ENCODE measurements around the gene DNM3.

The DNM3 gene

DNA sequence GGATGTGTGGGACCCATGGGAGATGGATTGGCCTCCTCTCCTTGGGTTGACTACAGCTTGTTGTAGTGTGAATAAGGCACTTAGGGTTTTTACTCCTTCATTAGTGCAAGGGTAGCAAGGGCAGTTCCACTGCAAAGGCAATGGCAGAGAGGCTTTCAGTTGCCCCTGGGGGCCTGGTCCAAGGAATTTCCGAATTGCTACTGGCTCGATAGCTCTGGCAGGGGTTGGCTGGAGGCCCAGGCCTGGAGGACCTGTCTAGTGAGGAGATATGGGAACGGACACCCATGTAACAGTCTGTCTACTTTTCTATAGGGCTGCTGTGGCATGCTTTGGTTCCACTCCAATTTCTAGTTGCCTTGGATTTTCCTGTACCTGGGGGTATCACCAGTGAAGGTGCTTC is 360.3 kb downstream of the DNM3 start:
- H2AFZ ChIP-seq (ENCODE audit: low read depth, low read length, severe bottlenecking): no peak overlapping the region
- H4K20me1 ChIP-seq (ENCODE audit: low read depth, low read length): no peaks in the 10 kb centered on the region
- no peaks in the 10 kb centered on the region for H3F3A ChIP-seq (ENCODE audit: insufficient read depth)
- no peaks in the 10 kb centered on the region for H3K9me2 ChIP-seq (replicated peaks; ENCODE audit: insufficient read depth, low read length)
- no peaks in the 10 kb centered on the region for H3K36me3 ChIP-seq (ENCODE audit: low read length)
- no peak overlapping the region for H3K4me2 ChIP-seq (ENCODE audit: low read depth, low read length, poor library complexity, severe bottlenecking)
- no peaks in the 10 kb centered on the region for H3K79me2 ChIP-seq (ENCODE audit: insufficient read depth, low read length)
- no peaks in the 10 kb centered on the region for H3K27me3 ChIP-seq (ENCODE audit: low read length)
- no peak overlapping the region for H3K9ac ChIP-seq (ENCODE audit: low read length)
- no peak overlapping the region for H3K27ac ChIP-seq (ENCODE audit: low read depth, low read length)
- no peak overlapping the region for H3K4me3 ChIP-seq (ENCODE audit: insufficient read depth, low read length, poor library complexity, severe bottlenecking)
- TF ChIP-seq EZH2phosphoT487 (conservative IDR thresholded peaks at IDR 0.05; ENCODE audit: low read length): no peak
- TF ChIP-seq, protein P1, sequence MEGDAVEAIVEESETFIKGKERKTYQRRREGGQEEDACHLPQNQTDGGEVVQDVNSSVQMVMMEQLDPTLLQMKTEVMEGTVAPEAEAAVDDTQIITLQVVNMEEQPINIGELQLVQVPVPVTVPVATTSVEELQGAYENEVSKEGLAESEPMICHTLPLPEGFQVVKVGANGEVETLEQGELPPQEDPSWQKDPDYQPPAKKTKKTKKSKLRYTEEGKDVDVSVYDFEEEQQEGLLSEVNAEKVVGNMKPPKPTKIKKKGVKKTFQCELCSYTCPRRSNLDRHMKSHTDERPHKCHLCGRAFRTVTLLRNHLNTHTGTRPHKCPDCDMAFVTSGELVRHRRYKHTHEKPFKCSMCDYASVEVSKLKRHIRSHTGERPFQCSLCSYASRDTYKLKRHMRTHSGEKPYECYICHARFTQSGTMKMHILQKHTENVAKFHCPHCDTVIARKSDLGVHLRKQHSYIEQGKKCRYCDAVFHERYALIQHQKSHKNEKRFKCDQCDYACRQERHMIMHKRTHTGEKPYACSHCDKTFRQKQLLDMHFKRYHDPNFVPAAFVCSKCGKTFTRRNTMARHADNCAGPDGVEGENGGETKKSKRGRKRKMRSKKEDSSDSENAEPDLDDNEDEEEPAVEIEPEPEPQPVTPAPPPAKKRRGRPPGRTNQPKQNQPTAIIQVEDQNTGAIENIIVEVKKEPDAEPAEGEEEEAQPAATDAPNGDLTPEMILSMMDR (IDR thresholded peaks at IDR 0.05; ENCODE audit: insufficient read depth, low read length, poor library complexity, severe bottlenecking): no peak
- H3K9me3 ChIP-seq (ENCODE audit: insufficient read depth, low read length): no peaks in the 10 kb centered on the region

DNA sequence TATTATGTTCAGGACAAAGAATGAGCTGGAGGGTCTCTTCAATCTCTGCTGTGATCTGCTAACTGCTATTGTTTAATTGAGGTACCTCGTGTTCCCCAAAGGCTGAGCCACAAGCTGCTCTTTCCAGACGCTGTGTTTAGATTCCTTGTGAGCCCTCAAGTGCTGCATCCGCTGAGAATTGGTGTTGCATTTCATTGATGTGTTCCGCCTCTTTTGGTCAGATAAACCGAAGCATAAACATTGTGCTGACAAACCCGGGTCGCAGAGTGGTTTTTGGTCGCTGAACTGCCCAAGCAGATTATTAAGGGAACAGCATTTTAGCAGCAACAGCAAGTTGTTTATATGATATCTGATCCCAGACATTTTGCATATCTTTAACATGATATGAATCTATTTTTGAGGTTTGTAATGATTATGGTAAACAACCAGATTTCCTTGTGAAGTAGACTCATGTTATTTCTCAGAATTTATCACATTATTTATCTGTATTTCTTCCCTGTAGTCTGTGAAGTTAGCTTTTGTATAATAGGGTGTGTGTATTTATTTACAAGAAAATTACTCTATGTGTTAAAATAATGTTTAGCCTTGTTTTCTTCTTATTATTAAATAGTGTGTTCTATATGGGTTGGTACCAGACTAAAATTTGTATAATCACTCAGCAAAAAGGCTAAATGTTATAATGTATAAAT is 362.0 kb downstream of the DNM3 start:
- H3K79me2 ChIP-seq (ENCODE audit: insufficient read depth, low read length): no peaks in the 10 kb centered on the region
- H2AFZ ChIP-seq (ENCODE audit: low read depth, low read length, severe bottlenecking): no peak overlapping the region
- H3K9me3 ChIP-seq (ENCODE audit: insufficient read depth, low read length): no peaks in the 10 kb centered on the region
- no peak overlapping the region for H3K9ac ChIP-seq (ENCODE audit: low read length)
- no peak for TF ChIP-seq EZH2phosphoT487 (conservative IDR thresholded peaks at IDR 0.05; ENCODE audit: low read length)
- TF ChIP-seq, protein P1 (IDR thresholded peaks at IDR 0.05; ENCODE audit: insufficient read depth, low read length, poor library complexity, severe bottlenecking): no peak
- H3K27me3 ChIP-seq (ENCODE audit: low read length): no peaks in the 10 kb centered on the region
- H3F3A ChIP-seq (ENCODE audit: insufficient read depth): no peaks in the 10 kb centered on the region
- no peak overlapping the region for H3K4me2 ChIP-seq (ENCODE audit: low read depth, low read length, poor library complexity, severe bottlenecking)
- no peaks in the 10 kb centered on the region for H3K9me2 ChIP-seq (replicated peaks; ENCODE audit: insufficient read depth, low read length)
- H3K36me3 ChIP-seq (ENCODE audit: low read length): no peaks in the 10 kb centered on the region
- H3K4me3 ChIP-seq (ENCODE audit: insufficient read depth, low read length, poor library complexity, severe bottlenecking): no peak overlapping the region
- H3K27ac ChIP-seq (ENCODE audit: low read depth, low read length): no peak overlapping the region
- H4K20me1 ChIP-seq (ENCODE audit: low read depth, low read length): no peaks in the 10 kb centered on the region

DNA sequence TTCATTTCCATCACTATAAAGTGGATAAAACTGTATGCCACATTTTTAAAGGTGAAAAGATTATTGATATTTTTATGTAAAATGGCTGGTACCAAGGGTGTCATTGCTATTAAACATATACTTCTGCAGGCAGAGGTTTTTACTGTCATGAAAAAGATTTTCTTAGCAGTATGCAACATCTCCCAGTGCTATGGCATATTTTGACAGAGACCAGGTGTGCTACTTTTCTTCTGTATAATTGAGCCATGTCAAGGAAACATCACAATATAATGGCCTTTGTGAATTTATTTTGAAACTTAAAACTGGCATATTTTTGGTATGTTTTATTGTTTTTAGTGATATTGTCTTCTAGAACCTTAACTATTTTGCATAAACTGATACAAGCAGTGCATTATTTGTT is 362.6 kb downstream of the DNM3 start:
- H3K4me3 ChIP-seq (ENCODE audit: insufficient read depth, low read length, poor library complexity, severe bottlenecking): no peak overlapping the region
- H3K9ac ChIP-seq (ENCODE audit: low read length): no peak overlapping the region
- no peaks in the 10 kb centered on the region for H3K79me2 ChIP-seq (ENCODE audit: insufficient read depth, low read length)
- no peaks in the 10 kb centered on the region for H3K9me2 ChIP-seq (replicated peaks; ENCODE audit: insufficient read depth, low read length)
- no peaks in the 10 kb centered on the region for H3F3A ChIP-seq (ENCODE audit: insufficient read depth)
- H3K4me2 ChIP-seq (ENCODE audit: low read depth, low read length, poor library complexity, severe bottlenecking): no peak overlapping the region
- no peaks in the 10 kb centered on the region for H4K20me1 ChIP-seq (ENCODE audit: low read depth, low read length)
- no peaks in the 10 kb centered on the region for H3K36me3 ChIP-seq (ENCODE audit: low read length)
- TF ChIP-seq, protein P1 (IDR thresholded peaks at IDR 0.05; ENCODE audit: insufficient read depth, low read length, poor library complexity, severe bottlenecking): no peak
- no peak for TF ChIP-seq EZH2phosphoT487 (conservative IDR thresholded peaks at IDR 0.05; ENCODE audit: low read length)
- H3K27ac ChIP-seq (ENCODE audit: low read depth, low read length): no peak overlapping the region
- H3K9me3 ChIP-seq (ENCODE audit: insufficient read depth, low read length): no peaks in the 10 kb centered on the region
- H2AFZ ChIP-seq (ENCODE audit: low read depth, low read length, severe bottlenecking): no peak overlapping the region
- no peaks in the 10 kb centered on the region for H3K27me3 ChIP-seq (ENCODE audit: low read length)
